Duodenal mucosa (tissue), 2 donors: ENCODE results near the gene MICAL3.

Experiments used
- H3K27ac ChIP-seq: one replicate; pipeline ENCODE4 v1.7.0; 2013; ENCODE audit warnings: low read depth, low read length
- H3K27me3 ChIP-seq, 2 donors: one replicate each; pipeline ENCODE4 v1.7.0; 2013; ENCODE audit warnings: low read length in 2 of 2, control low read depth in 1 of 2; ENCODE audit not compliant: insufficient read depth in 2 of 2, control insufficient read depth in 1 of 2
- H3K36me3 ChIP-seq, 2 donors: one replicate each; pipeline ENCODE4 v1.7.0; 2013; ENCODE audit warnings: low read length in 2 of 2, control low read depth in 1 of 2; ENCODE audit not compliant: insufficient read depth in 2 of 2, control insufficient read depth in 1 of 2
- H3K4me1 ChIP-seq, 2 donors: one replicate each; pipeline ENCODE4 v1.7.0; 2013; ENCODE audit warnings: low read length in 2 of 2, control low read depth in 1 of 2; ENCODE audit not compliant: insufficient read depth in 2 of 2, control insufficient read depth in 1 of 2
- H3K4me3 ChIP-seq, 2 donors: one replicate each; pipeline ENCODE4 v1.7.0; 2013; ENCODE audit warnings: low read length in 2 of 2, low read depth in 1 of 2
- H3K9ac ChIP-seq, 2 donors: one replicate each; pipeline ENCODE4 v1.7.0; 2013; ENCODE audit warnings: low read length in 2 of 2, low read depth in 1 of 2
- H3K9me3 ChIP-seq, 2 donors: one replicate each; pipeline ENCODE4 v1.7.0; 2013; ENCODE audit warnings: low read length in 2 of 2, control low read depth in 1 of 2; ENCODE audit not compliant: control insufficient read depth in 1 of 2

Gene MICAL3

GRCh38 chr22:17817079-17817478 lies 207.3 kb downstream of the MICAL3 start:
- Histone ChIP-seq H3K27ac (no peak overlapping the region), H3K4me1 (no peaks in the 10 kb centered on the region), H3K27me3 (no peaks in the 10 kb centered on the region), H3K9ac (no peak overlapping the region), H3K4me3 (no peak overlapping the region), H3K36me3 (peaks cover 15 to 65% of the 10 kb centered on the region in 2 donors), H3K9me3 (no peaks in the 10 kb centered on the region)

GRCh38 chr22:17816649-17817048 lies 207.7 kb downstream of the MICAL3 start:
- Histone ChIP-seq H3K27ac (no peak overlapping the region), H3K9me3 (no peaks in the 10 kb centered on the region), H3K27me3 (no peaks in the 10 kb centered on the region), H3K4me1 (no peaks in the 10 kb centered on the region), H3K4me3 (no peak overlapping the region), H3K9ac (no peak overlapping the region), H3K36me3 (peaks cover 17 to 63% of the 10 kb centered on the region in 2 donors)

- Histone ChIP-seq H3K27ac (no peak overlapping the region), H3K9ac (no peak overlapping the region), H3K4me1 (peaks cover 0 to 7% of the 10 kb centered on the region in 2 donors), H3K9me3 (no peaks in the 10 kb centered on the region), H3K36me3 (peaks cover 17 to 56% of the 10 kb centered on the region in 2 donors), H3K4me3 (no peak overlapping the region), H3K27me3 (no peaks in the 10 kb centered on the region)
Measured at GRCh38 chr22:17815703-17816254, 208.6 kb downstream of the MICAL3 start.

- H3K4me3 ChIP-seq, result no peak overlapping the region
- no peak overlapping the region for H3K27ac ChIP-seq
- H3K4me1 ChIP-seq, result peaks cover 0 to 12% of the 10 kb centered on the region in 2 donors
- no peaks in the 10 kb centered on the region for H3K9me3 ChIP-seq
- peaks cover 17 to 56% of the 10 kb centered on the region in 2 donors for H3K36me3 ChIP-seq
- H3K9ac ChIP-seq, result no peak overlapping the region
- no peaks in the 10 kb centered on the region for H3K27me3 ChIP-seq
Measured at GRCh38 chr22:17814830-17815229, 209.5 kb downstream of the MICAL3 start.

- Histone ChIP-seq H3K27me3 (no peaks in the 10 kb centered on the region), H3K9me3 (no peaks in the 10 kb centered on the region), H3K4me3 (no peak overlapping the region), H3K4me1 (peaks cover 0 to 12% of the 10 kb centered on the region in 2 donors), H3K36me3 (peaks cover 15 to 56% of the 10 kb centered on the region in 2 donors), H3K27ac (no peak overlapping the region), H3K9ac (no peak overlapping the region)
Measured at GRCh38 chr22:17814084-17814483, 210.3 kb downstream of the MICAL3 start.

- Histone ChIP-seq H3K4me3 (no peak overlapping the region), H3K4me1 (peaks cover 0 to 16% of the 10 kb centered on the region in 2 donors), H3K9me3 (no peaks in the 10 kb centered on the region), H3K27ac (no peak overlapping the region), H3K27me3 (no peaks in the 10 kb centered on the region), H3K36me3 (peaks cover 11 to 64% of the 10 kb centered on the region in 2 donors), H3K9ac (no peak overlapping the region)
Measured at GRCh38 chr22:17811119-17811518, 213.2 kb downstream of the MICAL3 start.

- peaks cover 11 to 63% of the 10 kb centered on the region in 2 donors for H3K36me3 ChIP-seq
- no peaks in the 10 kb centered on the region for H3K27me3 ChIP-seq
- H3K9me3 ChIP-seq, result no peaks in the 10 kb centered on the region
- H3K4me3 ChIP-seq, result no peak overlapping the region
- H3K27ac ChIP-seq, result no peak overlapping the region
- peaks cover 0 to 16% of the 10 kb centered on the region in 2 donors for H3K4me1 ChIP-seq
- no peak overlapping the region for H3K9ac ChIP-seq
Measured at GRCh38 chr22:17810570-17811116, 213.7 kb downstream of the MICAL3 start.

GRCh38 chr22:17808693-17809403 lies 215.5 kb downstream of the MICAL3 start:
- H3K27ac ChIP-seq, result no peak overlapping the region

GRCh38 chr22:17807578-17808410 lies 216.6 kb downstream of the MICAL3 start:
- no peaks in the 10 kb centered on the region for H3K27me3 ChIP-seq
- H3K36me3 ChIP-seq, result peaks cover 7 to 54% of the 10 kb centered on the region in 2 donors
- H3K9me3 ChIP-seq, result no peaks in the 10 kb centered on the region
- H3K4me1 ChIP-seq, result peaks cover 0 to 16% of the 10 kb centered on the region in 2 donors
- no peak overlapping the region for H3K4me3 ChIP-seq
- no peak overlapping the region for H3K27ac ChIP-seq
- no peak overlapping the region for H3K9ac ChIP-seq

More at GRCh38 chr22:17808693-17809403, 215.5 kb downstream of the MICAL3 start:
- Histone ChIP-seq H3K36me3 (peaks cover 7 to 62% of the 10 kb centered on the region in 2 donors), H3K9ac (no peak overlapping the region), H3K27me3 (no peaks in the 10 kb centered on the region), H3K9me3 (no peaks in the 10 kb centered on the region), H3K4me1 (peaks cover 0 to 16% of the 10 kb centered on the region in 2 donors), H3K4me3 (no peak overlapping the region)

GRCh38 chr22:17807086-17807485 lies 217.3 kb downstream of the MICAL3 start:
- Histone ChIP-seq H3K27me3 (no peaks in the 10 kb centered on the region), H3K27ac (no peak overlapping the region), H3K9me3 (no peaks in the 10 kb centered on the region), H3K4me1 (peaks cover 0 to 16% of the 10 kb centered on the region in 2 donors), H3K36me3 (peaks cover 5 to 48% of the 10 kb centered on the region in 2 donors), H3K4me3 (no peak overlapping the region), H3K9ac (no peak overlapping the region)
